Embryonic facial prominence (tissue), 1 donor: Measurements from ENCODE around the gene SMIM41.

Source experiments
- DNase-seq: peaks from one replicate; pipeline ENCODE4 v3.0.0-alpha.2; 2016; ENCODE audit errors: extremely low spot score

Gene SMIM41

DNA sequence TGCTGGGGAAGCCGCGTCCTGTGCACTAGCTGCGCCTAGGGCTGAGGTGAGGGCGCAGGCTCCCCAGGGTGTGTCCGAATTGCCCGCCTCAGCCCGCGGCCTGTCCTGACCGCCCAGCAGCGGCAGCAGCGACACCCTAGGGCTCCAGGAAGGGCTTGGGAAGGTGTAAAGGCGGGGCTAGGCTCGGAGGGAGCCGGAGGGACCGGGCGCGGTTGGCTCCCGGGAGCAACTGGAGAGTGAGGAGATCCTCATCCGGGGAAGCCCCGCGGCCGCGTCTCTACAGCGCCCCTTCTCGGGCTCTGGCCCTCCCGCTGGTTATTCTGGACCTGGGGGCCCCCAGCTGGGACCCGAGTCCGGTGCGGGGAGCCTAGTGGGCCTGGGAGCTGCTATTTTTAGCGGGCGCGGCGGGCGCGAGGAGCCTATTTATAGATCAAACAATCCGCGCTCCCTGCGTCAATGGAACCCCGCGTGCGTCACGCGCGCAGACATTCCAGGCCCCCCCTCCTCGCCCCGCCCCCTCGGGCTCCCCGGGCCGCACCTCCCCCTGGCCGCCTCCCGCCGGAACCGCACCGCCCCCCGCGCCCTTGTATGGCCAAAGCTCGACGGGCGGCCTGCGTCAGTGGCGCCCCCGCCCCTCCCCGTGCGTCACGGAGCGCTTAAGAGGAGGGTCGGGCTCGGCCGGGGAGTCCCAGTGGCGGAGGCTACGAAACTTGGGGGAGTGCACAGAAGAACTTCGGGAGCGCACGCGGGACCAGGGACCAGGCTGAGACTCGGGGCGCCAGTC lies 28.6 kb upstream of the SMIM41 start, which contains the start of gene NR4A1:
TSS of gene NR4A1 (plus strand) at position 685 of the 784 bp plus-strand sequence. CDS start 2,887 bp downstream, outside the sequence.
- peak; percentile 91 for DNase-seq

DNA sequence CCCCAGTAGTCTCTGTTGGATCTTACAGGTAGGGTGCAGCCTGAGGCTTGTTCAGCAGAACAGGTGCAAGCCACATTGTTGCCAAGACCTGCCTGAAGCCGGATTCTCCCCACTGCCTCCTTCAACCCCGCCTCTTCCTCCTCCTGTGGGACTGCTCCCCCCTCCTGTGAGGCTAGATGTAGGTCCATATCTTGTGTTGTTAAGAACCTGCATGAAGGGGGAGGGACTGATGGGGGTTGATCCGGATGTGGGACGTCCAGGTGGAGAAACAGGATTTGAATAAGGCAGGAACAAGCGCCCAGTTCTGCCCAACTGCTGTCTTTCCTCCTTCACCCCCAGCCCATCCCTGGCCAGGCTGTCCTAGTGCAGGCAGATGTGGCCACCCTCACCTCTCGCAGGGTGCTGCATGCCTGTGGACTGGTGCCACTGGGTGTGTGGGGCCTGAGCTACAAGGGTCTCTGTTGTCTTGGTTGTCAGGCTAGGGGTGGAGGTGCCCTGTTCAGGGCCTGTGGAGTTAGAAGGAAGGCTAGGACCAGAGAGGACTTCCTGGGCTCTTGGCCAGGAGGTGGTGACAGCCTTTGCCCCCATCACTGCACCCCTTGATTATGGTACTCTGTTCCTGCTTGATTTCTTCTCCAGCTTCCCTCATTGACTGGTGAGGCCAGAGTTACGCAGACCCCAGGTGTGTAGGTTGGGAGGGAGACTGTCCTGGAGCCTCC lies 26.9 kb upstream of the SMIM41 start:
- DNase-seq = no peak

DNA sequence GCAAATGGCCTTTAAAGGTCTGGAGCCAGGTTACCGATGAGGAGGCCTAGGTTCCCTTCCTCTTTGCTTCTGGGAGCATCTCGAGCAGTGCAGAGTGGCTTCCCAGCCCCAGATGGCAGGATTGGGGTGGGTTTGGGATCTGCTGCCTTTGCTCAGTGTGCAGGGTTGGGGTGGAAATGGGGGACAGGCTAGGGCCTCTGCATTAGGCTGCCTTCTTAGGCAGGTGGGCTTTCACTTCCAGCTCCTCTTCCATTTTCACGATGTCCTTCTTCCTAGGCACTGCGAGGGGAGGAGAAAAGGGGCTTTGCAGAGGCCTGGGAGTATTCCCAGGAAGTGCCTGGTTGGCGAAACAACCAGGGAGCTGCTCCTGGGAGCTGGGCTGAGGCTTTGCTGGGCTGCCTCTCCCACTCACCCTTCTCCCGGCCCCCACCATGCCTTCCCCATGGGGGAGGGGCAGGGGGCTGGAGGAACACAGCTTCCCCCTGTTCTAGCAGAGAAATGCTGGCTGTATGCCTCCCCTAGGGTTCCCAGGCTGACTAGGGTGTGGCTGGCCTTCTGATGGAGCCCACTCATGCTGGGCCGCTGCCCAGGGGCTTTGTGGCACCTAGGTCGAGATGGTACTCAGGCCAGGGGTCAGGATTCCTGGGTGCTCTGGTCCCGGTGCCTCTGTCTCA lies 25.8 kb upstream of the SMIM41 start:
- DNase-seq = no peak

DNA sequence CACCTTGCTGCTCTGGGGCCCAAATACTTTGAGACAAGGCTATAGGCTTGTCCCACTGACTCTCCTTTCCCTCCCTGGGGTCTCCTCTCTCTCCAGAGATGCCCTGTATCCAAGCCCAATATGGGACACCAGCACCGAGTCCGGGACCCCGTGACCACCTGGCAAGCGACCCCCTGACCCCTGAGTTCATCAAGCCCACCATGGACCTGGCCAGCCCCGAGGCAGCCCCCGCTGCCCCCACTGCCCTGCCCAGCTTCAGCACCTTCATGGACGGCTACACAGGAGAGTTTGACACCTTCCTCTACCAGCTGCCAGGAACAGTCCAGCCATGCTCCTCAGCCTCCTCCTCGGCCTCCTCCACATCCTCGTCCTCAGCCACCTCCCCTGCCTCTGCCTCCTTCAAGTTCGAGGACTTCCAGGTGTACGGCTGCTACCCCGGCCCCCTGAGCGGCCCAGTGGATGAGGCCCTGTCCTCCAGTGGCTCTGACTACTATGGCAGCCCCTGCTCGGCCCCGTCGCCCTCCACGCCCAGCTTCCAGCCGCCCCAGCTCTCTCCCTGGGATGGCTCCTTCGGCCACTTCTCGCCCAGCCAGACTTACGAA lies 25.2 kb upstream of the SMIM41 start:
- no peak for DNase-seq

DNA sequence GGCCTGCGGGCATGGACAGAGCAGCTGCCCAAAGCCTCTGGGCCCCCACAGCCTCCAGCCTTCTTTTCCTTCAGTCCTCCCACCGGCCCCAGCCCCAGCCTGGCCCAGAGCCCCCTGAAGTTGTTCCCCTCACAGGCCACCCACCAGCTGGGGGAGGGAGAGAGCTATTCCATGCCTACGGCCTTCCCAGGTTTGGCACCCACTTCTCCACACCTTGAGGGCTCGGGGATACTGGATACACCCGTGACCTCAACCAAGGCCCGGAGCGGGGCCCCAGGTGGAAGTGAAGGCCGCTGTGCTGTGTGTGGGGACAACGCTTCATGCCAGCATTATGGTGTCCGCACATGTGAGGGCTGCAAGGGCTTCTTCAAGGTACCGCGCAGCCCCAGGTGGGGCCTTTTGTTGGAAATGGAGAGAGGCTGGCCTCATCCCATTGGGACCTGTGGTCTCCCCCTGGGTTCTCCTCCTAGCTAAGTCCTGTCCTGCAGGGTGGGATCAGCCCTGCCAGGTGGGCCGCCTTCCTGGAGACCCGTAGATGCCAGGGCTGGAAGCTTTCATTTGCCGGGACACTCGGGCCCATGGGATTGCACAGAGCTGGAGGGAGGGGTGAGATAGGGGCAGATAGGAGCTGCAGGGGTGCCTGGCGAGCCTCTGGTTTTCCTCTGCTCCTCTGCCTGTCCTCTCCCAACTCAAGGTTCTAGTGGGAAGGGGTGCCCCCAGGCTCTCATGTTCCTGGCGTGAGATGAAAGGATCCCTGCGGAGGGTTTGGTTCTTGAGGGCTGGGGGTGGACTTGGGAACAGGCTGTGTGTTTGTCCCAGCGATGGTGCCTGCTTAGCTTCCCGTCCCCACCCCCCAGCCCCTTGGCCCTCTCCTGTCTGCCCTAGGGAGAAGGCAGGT lies 24.4 kb upstream of the SMIM41 start:
- DNase-seq = no peak

DNA sequence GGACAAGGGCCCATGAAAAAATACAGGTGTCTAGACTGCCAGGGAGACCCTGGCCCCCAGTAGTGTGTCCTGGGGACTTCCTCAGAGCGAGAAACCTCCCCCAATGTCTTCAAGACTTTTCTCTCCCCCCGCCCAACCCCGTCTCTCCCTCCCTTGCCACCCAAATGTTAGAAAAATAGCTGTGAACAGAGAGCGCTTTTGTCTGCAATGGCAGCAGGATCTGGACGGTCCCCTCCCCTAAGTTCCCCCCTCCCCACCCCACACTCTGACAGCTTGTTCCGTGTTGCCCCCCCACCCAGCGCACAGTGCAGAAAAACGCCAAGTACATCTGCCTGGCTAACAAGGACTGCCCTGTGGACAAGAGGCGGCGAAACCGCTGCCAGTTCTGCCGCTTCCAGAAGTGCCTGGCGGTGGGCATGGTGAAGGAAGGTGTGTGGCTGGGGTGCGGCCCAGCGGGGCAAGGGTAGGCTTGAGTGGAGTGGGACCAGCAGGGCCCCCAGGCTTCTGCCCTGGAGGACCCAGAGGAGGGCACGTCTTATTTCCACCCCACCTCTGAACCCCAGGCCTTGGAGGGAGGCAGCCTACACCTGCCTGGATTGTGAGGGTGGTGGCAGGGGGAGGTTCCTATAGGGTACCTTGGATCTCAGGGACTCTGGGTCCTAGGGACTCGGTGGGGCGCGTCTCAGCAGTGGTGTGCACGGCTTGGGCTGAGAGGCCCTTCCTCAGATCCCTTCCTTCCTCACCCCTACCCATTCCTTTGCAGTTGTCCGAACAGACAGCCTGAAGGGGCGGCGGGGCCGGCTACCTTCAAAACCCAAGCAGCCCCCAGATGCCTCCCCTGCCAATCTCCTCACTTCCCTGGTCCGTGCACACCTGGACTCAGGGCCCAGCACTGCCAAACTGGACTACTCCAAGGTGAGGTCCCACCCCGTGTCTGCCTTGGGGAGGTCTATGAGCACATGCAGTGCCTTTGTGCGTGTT lies 23.5 kb upstream of the SMIM41 start:
- DNase-seq = no peak

DNA sequence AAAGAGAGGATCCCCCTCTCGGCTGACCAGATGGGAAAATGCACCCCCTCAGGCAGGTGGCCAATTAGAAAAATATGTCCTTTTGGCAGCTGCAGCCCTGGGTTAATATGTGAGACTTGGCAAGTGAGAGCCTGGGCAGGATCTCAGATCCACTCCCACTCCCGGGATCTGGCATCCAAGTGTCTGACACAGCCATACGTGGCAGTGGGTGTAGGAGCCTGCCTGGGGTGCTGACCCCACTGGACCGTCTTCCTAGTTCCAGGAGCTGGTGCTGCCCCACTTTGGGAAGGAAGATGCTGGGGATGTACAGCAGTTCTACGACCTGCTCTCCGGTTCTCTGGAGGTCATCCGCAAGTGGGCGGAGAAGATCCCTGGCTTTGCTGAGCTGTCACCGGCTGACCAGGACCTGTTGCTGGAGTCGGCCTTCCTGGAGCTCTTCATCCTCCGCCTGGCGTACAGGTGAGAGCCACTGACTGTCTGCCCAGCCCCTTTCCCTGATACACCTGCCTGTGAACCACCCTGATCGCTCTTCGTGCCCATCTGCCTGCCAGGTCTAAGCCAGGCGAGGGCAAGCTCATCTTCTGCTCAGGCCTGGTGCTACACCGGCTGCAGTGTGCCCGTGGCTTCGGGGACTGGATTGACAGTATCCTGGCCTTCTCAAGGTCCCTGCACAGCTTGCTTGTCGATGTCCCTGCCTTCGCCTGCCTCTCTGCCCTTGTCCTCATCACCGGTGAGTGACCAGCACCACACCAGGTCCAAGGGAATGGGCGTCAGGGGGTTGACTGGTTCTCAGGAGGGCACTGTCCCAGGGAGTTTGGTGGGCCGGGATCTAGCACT lies 22.5 kb upstream of the SMIM41 start:
- DNase-seq = no peak

DNA sequence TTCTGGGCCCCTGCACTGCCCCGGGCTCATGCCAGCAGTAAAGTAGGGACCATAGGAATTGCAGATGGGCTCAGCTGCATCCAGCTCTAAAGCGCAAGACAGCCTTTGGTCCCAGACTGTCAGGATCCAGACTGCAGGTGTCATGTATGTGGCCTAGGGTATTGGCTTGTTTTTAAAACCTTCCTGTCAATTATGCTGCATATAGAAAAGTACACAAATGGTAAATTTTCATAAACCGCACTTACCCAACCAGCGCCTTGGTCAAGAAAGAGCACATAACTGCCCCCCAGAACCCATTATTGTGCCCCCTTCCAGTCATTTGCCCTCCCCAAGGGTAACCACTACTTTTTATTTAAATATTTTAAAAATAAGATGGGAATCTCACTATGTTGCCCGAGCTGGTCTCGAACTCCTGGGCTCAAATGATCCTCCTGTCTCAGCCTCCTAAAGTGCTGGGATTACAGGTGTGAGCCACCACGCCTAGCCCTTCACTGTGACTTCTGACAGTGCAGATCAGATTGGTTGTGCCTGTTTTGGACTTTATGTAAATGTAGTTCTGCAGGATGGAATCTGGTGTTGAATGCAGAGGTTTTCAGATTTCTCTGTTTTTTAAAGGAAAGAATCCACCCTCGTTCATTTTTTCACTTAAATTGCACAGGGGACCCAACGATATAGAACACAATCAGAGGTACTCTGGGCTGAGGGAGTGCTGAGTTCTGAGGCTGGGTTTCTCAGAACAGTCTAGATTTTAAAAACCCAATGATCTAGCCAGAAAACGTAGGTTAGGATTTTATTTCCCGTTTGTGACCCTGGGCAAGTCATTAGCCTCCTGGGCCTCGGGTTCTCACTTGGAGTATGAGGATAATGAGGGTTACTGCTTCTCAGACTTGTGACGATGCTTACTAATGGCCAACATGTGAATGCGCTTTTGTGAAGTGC lies 21.6 kb upstream of the SMIM41 start:
- DNase-seq = no peak

DNA sequence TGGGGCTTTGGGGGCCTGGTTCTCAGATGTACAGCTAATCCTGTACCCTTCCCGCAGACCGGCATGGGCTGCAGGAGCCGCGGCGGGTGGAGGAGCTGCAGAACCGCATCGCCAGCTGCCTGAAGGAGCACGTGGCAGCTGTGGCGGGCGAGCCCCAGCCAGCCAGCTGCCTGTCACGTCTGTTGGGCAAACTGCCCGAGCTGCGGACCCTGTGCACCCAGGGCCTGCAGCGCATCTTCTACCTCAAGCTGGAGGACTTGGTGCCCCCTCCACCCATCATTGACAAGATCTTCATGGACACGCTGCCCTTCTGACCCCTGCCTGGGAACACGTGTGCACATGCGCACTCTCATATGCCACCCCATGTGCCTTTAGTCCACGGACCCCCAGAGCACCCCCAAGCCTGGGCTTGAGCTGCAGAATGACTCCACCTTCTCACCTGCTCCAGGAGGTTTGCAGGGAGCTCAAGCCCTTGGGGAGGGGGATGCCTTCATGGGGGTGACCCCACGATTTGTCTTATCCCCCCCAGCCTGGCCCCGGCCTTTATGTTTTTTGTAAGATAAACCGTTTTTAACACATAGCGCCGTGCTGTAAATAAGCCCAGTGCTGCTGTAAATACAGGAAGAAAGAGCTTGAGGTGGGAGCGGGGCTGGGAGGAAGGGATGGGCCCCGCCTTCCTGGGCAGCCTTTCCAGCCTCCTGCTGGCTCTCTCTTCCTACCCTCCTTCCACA lies 20.7 kb upstream of the SMIM41 start:
- DNase-seq = no peak

DNA sequence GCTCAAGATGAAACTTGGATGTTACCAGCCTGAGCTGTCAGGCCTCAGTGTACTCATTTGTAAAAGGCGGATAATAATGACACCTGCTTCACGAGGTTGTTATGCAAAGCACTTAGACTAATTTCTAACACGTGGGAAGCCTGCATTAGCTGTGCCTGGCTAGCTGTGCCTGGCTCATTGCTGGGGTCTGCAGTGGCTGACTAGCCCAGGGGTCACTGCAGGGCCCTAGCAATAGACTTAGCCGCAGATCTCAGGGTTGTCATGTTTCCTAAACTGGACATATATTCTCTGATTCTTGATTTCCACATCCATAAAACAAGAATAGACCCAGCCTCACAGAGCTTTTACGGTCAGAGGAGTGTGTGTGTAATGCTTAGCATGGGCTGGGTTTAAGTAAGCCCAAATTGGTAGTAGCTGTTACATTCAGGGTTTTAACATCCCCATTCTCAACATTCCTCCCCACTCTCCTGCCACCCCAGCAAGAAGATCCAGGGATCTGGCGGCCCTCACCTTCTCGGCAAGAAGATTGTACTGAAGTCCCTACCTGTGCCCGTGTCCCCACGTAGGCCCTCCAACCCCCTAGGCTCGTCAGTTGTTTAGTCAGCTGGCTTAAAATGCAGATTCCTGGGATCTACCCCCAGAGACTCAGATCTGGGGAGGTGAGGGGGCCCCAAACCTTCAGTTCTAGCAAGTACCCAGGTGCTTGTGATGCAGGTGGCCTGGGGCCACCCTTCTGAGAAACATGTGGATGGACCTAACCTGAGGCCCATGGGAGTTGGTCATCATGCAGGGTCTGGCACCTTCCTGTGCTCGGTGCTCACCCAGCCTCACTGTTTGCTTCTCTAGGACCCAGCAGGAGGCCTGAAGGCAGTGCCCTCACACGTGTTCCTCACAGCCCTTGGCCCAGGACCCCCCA lies 19.7 kb upstream of the SMIM41 start:
- DNase-seq = no peak

DNA sequence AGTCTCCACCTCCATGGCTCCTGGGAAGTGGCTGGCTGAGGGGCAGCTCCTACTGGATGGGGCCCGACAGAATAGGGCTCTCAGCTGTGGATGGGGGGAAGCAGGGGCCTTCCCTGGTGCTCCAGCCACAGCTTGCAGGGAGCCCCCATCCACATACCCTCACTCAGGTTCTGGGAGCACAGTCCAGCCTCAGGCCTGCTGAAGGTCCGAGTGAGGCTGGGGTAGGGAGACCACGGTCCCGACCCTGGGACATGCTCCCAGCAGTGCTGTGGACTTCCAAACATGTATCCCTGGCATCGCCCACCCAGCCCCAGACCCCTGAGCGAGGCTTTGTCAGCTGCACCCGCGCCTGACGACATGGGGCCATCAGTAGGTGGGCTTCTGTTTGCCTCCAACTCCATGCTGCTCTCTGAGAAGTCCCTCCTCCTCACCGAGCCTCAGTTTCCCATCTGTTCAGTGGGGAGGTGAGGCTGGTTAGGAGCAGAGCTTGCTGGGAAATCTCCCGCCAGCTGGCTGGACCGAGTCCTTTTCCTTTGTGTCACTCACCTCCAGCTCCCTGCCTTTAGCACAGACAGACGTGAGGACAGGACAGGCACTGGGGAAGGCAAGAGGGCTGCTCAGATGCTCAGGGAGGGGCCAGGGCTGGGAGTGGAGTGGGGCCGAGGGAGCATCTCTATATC lies 18.9 kb upstream of the SMIM41 start:
- no peak for DNase-seq

DNA sequence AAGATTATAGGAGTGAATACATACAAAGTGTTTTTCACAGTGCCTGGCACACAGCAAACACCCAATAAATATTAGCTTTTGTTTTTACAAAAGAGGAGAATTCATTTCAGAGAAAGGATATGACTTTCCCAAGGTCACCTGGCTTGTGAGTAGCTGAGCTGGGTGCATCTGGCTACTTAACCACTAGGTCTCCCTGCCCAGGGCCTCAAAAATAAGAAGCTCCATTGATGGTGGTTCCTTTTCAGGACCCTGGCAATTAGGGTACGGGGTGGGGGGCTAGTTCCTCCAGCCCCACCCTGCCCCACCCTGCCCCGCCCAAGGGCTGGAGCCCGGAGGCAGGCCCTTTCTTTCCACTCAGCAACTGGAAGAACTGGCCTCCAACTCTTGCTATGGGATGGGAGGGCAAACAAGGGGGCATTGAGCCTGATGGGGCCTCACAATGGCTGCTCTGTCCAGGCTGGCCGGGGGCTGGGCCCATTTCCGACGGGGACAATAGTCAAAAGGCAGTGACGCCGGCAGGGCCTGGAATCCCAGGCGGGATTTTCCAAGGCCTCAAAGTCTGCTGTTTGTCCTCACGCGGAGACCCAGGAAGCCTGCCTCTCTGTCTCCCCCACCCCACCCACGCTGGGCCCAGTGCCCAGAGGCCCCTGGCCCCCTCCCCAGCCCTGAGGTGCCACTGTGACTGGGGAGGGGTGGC lies 17.9 kb upstream of the SMIM41 start:
- no peak for DNase-seq

DNA sequence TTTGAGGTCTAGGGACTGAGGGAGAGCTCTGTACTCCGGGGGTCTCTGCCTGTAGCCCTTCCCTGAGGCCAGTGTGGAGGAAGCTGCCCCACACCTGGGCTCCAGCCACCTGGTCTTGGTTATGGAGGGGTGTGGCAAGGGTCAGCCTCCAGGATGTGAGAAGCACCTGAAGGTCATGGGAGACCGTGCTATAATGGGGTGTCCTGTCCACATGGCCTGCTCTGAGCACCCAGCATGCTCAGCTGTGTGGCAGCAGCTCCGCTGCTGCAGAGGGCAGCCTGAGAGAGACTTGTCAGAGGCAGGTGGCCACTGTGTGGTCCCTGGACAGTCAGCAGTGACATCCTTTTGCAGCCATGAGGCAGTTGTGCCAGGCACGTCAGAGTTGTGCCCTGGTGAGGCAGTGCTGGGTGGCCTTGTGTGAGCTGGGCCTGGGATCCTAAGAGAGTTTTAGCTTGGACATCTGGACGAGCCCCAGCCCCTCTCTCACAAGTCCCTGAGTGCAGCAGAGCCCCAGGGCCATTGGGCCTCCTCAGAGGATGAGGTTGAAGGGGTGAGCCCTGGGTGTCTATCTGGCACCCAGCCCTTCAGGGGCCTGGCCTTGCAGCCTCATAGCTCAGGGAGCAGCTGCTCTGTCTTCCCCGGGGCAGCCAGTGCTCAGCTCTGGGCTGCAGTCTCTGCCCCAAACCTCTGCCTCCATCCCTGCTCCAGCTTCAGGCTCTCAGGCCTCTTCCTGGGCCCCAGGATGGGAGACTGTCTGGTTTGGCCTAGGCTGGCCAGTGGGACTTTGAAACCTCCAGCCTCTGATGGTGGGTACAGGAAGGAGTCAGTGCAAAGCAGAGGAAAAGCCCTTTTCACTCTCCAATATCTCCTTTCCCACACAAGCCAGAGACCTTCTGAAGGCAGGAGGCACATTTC lies 17.1 kb upstream of the SMIM41 start:
- DNase-seq = no peak
